Tongue (tissue), 2 donors: ENCODE data around the gene OR2V1. TPM values are rescaled to one million over a fixed set of nuclear protein-coding genes. Genes with fewer than 3 reads are reported as not detected.
"Not testable (repeated sequence)": the region's sequence is repeated elsewhere in the genome, so short reads cannot be mapped to it uniquely, and the experiment has no call there.

ENCODE experiments used
- DNase-seq: peaks from one replicate; pipeline ENCODE4 v3.0.0-alpha.2; 2015
- total RNA-seq: library from RNA; depleted of rRNA; stranded (reverse); fragments of >200 nt; gene quantifications from one replicate; pipeline ENCODE4 v1.2.3, GENCODE V29; 2014

OR2V1 gene
- total RNA-seq, 1 donor from 2014 or later = not detected

- DNase-seq = no peak
Measured at GRCh38 chr5:181127907-181128626, 2.9 kb downstream of the OR2V1 start.

GRCh38 chr5:181127456-181127855 lies 3.5 kb downstream of the OR2V1 start:
- DNase-seq = no peak

- no peak for DNase-seq
Measured at GRCh38 chr5:181126841-181127240, 4.1 kb downstream of the OR2V1 start.

- no peak for DNase-seq
Measured at GRCh38 chr5:181124526-181124925, 6.4 kb downstream of the OR2V1 start.

- no peak for DNase-seq
Measured at GRCh38 chr5:181121675-181122561, 9.1 kb downstream of the OR2V1 start.

- DNase-seq = no peak
Measured at GRCh38 chr5:181120761-181121160, 10.2 kb downstream of the OR2V1 start.

- no peak for DNase-seq
Measured at GRCh38 chr5:181120306-181120705, 10.7 kb downstream of the OR2V1 start.

- no peak for DNase-seq
Measured at GRCh38 chr5:181119105-181119504, 11.9 kb downstream of the OR2V1 start.

- no peak for DNase-seq
Measured at GRCh38 chr5:181118369-181118768, 12.6 kb downstream of the OR2V1 start.

GRCh38 chr5:181114844-181115778 lies 15.9 kb downstream of the OR2V1 start:
- peak; percentile 31 for DNase-seq

GRCh38 chr5:181114284-181114843 lies 16.6 kb downstream of the OR2V1 start:
- DNase-seq = no peak

- DNase-seq = not testable (repeated sequence)
Measured at GRCh38 chr5:181113572-181113971, 17.4 kb downstream of the OR2V1 start.

GRCh38 chr5:181112476-181112875 lies 18.5 kb downstream of the OR2V1 start:
- DNase-seq = no peak

- DNase-seq = no peak
Measured at GRCh38 chr5:181111010-181111409, 20.0 kb downstream of the OR2V1 start.

GRCh38 chr5:181109489-181110013 lies 21.4 kb downstream of the OR2V1 start:
- no peak for DNase-seq

- no peak for DNase-seq
Measured at GRCh38 chr5:181108578-181109165, 22.3 kb downstream of the OR2V1 start.

- no peak for DNase-seq
Measured at GRCh38 chr5:181107699-181108098, 23.3 kb downstream of the OR2V1 start.

- no peak for DNase-seq
Measured at GRCh38 chr5:181105391-181106025, 25.5 kb downstream of the OR2V1 start.

GRCh38 chr5:181104606-181105390 lies 26.2 kb downstream of the OR2V1 start:
- DNase-seq = not testable (repeated sequence)

- DNase-seq = not testable (repeated sequence)
Measured at GRCh38 chr5:181104259-181104568, 26.8 kb downstream of the OR2V1 start.
